Activated CD4-positive, CD25-positive, alpha-beta regulatory T cell treated with anti-CD3 and anti-CD28 coated beads, Interleukin-2, amount 50 U/mL, for 24 hours (primary cell): ENCODE data around the gene VCAN.

Experiments used
- ATAC-seq, 2 donors: fragments of 150-1000 bp; cut with Tn5 transposase; one replicate each; pipeline ENCODE4 v1.10.0; 2021; ENCODE audit warnings: mild to moderate bottlenecking in 1 of 2, moderate library complexity in 1 of 2

The VCAN gene

GRCh38 chr5:83540105-83540504 lies 68.6 kb downstream of the VCAN start:
- ATAC-seq, result no peak

DNA sequence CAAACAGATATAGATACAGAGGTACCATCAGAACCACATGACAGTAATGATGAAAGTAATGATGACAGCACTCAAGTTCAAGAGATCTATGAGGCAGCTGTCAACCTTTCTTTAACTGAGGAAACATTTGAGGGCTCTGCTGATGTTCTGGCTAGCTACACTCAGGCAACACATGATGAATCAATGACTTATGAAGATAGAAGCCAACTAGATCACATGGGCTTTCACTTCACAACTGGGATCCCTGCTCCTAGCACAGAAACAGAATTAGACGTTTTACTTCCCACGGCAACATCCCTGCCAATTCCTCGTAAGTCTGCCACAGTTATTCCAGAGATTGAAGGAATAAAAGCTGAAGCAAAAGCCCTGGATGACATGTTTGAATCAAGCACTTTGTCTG lies 69.2 kb downstream of the VCAN start:
- ATAC-seq, result no peak

DNA sequence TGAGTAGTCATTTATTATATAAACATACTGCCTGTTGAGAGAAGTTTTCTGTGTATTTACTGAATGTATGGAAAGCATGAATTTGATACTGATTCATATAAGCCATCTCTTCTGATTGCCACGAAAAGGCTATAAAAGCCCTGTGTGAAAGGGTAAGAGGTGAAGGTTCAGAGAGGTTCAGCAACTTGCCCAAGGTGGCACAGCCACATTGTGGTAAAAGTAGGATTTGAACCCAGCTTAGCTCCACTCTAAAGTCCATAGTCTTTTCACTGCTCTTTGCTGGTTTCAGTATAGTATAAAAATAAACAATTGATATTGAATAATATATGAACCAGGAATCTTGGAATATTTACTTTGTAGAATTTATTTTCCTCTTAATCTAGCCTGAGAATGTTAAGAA lies 71.3 kb downstream of the VCAN start:
- ATAC-seq, result no peak

- no peak for ATAC-seq
These were observed 72.4 kb downstream of the VCAN start for GRCh38 chr5:83543898-83544297.

DNA sequence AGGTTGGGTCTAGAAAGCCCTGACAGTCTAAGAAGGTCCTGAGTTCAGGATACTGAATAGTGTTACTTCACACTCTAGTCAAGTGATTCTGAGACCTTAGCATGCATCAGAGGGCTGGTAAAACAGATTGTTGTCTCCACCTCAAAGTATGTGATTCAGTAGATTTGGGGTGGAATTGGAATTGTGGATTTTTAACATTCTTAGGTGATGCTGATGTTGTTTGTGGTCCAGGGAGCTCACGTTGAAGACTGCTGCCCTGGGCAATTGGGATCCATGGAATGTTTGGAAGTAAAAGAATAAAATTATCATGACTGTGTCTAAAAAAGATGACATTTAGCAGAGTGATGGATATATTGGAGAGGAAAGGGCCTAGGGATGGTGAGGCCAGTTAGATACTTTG lies 75.6 kb downstream of the VCAN start:
- no peak for ATAC-seq

DNA sequence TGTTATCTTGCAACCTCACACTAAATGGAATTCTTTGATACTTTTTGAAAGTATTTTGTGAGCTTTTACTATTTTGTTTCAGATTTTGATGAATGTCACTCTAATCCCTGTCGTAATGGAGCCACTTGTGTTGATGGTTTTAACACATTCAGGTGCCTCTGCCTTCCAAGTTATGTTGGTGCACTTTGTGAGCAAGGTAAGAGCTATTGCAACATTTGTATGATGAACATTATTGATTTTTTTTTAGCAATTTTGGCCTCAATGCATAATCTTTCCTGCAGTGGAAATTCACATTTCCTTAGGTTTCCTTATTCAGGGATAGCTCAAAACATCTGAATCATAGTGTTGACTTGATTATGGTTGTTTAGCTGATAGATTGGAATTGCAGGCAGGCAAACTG lies 76.3 kb downstream of the VCAN start:
- no peak for ATAC-seq

- no peak for ATAC-seq
These were observed 77.0 kb downstream of the VCAN start for GRCh38 chr5:83548581-83548980.

GRCh38 chr5:83549076-83549475 lies 77.5 kb downstream of the VCAN start:
- no peak for ATAC-seq

GRCh38 chr5:83549674-83550073 lies 78.1 kb downstream of the VCAN start:
- ATAC-seq, result no peak

DNA sequence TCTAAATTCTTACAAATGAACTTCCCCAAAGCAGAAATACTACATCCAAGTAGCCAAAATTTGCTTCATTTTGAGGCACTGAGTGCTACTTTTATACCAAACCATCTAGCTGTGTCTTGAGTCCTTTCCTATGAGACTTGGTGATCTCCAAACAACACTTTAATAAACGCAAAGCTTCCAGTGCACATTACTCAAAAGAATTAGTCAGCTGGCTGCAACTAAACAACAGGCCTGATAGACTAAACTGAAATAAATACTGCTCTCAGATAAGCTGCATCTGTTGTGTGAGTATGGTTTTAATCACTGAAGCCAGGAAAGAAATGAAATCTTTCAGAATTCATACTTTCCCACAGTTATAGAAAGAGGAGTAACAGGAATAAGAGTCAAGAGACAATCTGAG lies 80.3 kb downstream of the VCAN start:
- no peak for ATAC-seq

DNA sequence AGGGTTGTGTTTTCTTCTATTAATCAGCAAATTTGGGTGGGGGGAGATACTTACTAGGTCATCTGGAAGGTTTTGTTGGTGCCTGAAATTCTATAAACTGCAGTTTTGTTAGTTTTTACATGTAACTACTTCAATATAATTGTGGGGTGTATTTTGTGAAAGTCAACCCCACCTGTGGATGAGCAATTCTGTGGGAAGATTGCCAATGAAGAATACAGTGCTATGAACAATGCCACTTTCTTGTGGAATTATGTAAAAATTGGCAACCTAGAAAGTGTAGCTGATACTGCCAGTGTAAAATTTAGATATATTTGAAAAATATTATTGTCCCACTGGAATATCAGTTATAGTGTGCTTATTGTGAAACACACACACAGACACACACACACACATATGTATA lies 80.7 kb downstream of the VCAN start:
- ATAC-seq, result no peak

- no peak for ATAC-seq
These were observed 81.5 kb downstream of the VCAN start for GRCh38 chr5:83553000-83553486.

GRCh38 chr5:83554133-83554532 lies 82.6 kb downstream of the VCAN start:
- ATAC-seq, result no peak

- ATAC-seq, result no peak
These were observed 83.1 kb downstream of the VCAN start for GRCh38 chr5:83554686-83555085.

GRCh38 chr5:83555263-83555662 lies 83.7 kb downstream of the VCAN start:
- no peak for ATAC-seq

DNA sequence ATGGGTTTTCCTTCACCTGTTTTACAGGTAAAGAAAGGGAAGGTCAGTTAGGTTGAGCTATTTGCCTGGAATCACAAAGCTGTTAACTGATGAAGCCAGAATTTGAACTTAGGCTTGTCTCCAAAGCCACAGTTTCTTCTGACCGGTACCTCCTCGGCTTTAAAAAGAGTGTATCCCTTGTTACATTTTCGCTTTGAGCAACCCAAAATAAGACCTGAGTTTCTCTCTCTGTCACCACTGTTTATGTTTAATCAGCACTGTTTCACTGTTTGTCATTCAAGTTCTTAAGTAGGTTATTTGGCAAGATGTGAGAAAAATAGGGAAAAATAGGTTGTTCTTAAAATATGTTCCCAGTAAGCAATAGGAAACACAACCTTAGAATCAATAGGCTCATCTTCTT lies 84.6 kb downstream of the VCAN start:
- no peak for ATAC-seq

GRCh38 chr5:83559118-83559785 lies 87.7 kb downstream of the VCAN start:
- no peak for ATAC-seq

DNA sequence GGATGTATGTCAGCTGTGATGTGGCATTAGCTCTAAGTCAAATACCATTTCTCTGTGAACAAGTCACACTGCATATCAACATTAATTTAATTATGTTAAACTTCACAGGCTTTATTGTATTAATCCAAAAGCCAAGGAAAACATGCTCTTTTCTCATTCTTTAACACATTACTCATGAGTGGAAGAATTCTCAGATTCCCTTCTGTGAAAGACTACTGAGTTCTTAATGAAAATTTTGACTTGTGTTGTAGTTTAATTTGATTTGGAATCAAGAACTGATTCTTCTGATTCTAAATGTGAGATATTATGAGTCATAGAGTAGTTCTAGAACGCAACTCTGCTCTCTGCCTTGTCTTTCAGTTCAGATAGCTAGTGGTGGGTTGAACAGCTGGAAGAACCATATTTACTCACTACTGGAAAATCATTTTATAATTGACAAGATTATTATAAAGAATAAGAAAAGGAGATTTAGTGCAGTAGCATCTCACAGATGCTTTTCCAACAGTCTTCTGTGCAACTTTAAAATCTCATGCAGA lies 90.6 kb downstream of the VCAN start:
- ATAC-seq, result no peak

DNA sequence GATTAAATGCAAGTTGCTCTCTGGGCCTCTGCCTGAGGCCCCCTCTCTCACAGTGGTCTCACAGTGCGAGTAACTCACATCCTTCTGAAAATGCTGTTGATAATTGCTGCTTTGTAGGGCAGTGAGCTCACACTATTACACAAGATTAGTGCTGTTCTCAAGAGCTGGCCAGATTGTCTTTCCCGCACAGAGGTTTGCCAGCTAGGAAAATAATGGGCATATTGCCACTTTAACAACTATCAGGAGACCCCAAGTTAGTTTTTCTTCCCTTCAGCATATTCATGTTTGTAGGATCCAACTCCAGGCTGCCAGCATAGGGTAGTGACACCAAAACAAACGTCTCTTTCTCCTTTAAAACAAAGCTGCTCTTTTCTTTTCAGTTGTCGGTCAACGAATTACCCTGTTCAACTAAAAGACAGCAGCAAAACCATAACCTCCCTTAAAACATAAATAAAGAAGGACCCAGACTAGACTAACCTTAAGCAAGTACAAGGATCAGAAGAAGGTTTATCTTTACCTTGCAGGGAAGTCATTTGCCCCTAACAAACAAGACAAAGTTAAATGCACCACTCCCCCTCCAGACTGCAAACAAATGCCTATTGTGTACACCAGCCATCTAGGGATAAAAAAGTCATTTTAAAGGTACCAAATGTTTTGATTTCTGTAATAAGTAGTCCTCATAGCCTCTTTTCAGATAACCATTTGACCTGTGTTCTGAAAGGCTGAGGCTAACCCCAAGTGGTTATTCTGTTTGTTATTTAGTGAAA lies 91.4 kb downstream of the VCAN start:
- no peak for ATAC-seq

- no peak for ATAC-seq
These were observed 92.1 kb downstream of the VCAN start for GRCh38 chr5:83563631-83564030.

GRCh38 chr5:83564069-83564749 lies 92.7 kb downstream of the VCAN start:
- peak in 1 of 2 donors; percentile 46 for ATAC-seq

GRCh38 chr5:83567741-83568140 lies 96.2 kb downstream of the VCAN start:
- ATAC-seq, result no peak

- no peak for ATAC-seq
These were observed 96.6 kb downstream of the VCAN start for GRCh38 chr5:83568186-83568585.

DNA sequence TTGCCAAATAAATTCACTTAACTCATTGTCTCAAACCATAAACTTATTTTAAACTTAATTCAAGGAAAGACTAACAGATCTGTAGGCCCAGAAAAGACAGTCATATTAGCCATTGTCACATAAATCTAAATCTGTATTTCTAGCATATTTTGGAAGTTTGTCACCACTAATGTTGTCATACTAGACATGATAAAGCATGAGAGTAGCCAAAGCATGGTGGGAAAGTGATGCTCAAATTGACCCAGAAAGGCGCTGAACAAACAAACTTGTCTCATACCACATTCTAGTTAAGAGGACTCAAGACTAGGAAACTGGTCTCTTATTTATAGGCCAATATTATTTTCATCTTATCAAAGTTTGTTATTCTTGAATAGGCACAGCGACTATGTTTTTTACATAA lies 99.4 kb downstream of the VCAN start:
- no peak for ATAC-seq
